Endothelial cell of umbilical vein (primary cell): ENCODE measurements around the gene NCKAP5. TPM values are rescaled to one million over a fixed set of nuclear protein-coding genes. Genes with fewer than 3 reads are reported as not detected.

ENCODE experiments used
- BruUV-seq: library from RNA; stranded (reverse); fragments of 400-500 nt; replicated peaks from 2 replicates; lab custom pipeline; 2021; lab: Mats Ljungman, UMichigan
- CTCF ChIA-PET: fragments of 300-600, 350-600 bp; sonication (Branson Sonifier 250); formaldehyde crosslinking; loops from one replicate; lab custom pipeline; 2021; ENCODE audit warnings: antibody characterized with exemption, inconsistent platforms; lab: Charles Lee
- POLR2A ChIA-PET: fragments of 300-600, 350-600 bp; sonication (Branson Sonifier 250); formaldehyde crosslinking; loops from one replicate; lab custom pipeline; 2021; ENCODE audit warnings: antibody characterized with exemption, inconsistent platforms; lab: Charles Lee
- DNase-seq: peaks from one replicate; pipeline ENCODE4 v3.0.0-alpha.2; 2011; ENCODE audit warnings: low read depth, low spot score
- FAIRE-seq: peaks from 2 replicates; lab custom pipeline; 2011; peaks lifted over from hg19 to GRCh38; lab: Jason Lieb, UNC
- H2AFZ ChIP-seq: 2 replicates; pipeline ENCODE4 v1.6.0; 2012; ENCODE audit warnings: low read depth, low read length, control low read depth, inconsistent platforms
- H3K27ac ChIP-seq: 2 replicates; pipeline ENCODE4 v1.5.1; 2011; ENCODE audit warnings: low read depth, mild to moderate bottlenecking, control low read depth, low read length, moderate library complexity; ENCODE audit not compliant: insufficient read depth
- H3K27me3 ChIP-seq, 2 experiments: 2 replicates each; pipeline versions ENCODE4 v1.6.0 to v1.6.1; 2011; ENCODE audit warnings: low read length in 2 of 2, mixed read lengths in 1 of 2; ENCODE audit not compliant: control insufficient read depth in 2 of 2, insufficient read depth in 2 of 2
- H3K36me3 ChIP-seq, 2 experiments: 2 replicates in 1 of 2; 3 replicates in 1 of 2; pipeline ENCODE4 v1.5.1; 2011; ENCODE audit warnings: low read length in 2 of 2, mild to moderate bottlenecking in 1 of 2, moderate library complexity in 1 of 2; ENCODE audit not compliant: control insufficient read depth in 2 of 2, insufficient read depth in 2 of 2; ENCODE audit errors: extremely low read depth in 1 of 2
- H3K4me1 ChIP-seq: 3 replicates; pipeline ENCODE4 v1.5.1; 2011; ENCODE audit warnings: mild to moderate bottlenecking, low read length; ENCODE audit not compliant: control insufficient read depth, insufficient read depth; ENCODE audit errors: extremely low read depth
- H3K4me2 ChIP-seq: 2 replicates; pipeline ENCODE4 v1.6.1; 2011; ENCODE audit warnings: low read length, control low read depth, mixed read lengths; ENCODE audit not compliant: insufficient read depth
- H3K4me3 ChIP-seq, 3 experiments: fragments of 200-600 bp in 1 of 3; sonication (generic), shearing (Covaris generic) in 1 of 3; replicated peaks in 1 of 3; 2 replicates each; pipeline ENCODE4 v1.5.1; 2011 to 2016; ENCODE audit warnings: control low read depth in 3 of 3, low read length in 3 of 3, mild to moderate bottlenecking in 2 of 3, inconsistent platforms in 1 of 3, low read depth in 1 of 3, moderate library complexity in 1 of 3; ENCODE audit not compliant: insufficient read depth in 1 of 3
- H3K79me2 ChIP-seq: 2 replicates; pipeline ENCODE4 v1.6.0; 2012; ENCODE audit warnings: low read length, inconsistent platforms; ENCODE audit not compliant: control insufficient read depth, insufficient read depth
- H3K9ac ChIP-seq: replicated peaks from 2 replicates; pipeline ENCODE3; 2011; ENCODE audit warnings: low read length, control low read depth; ENCODE audit not compliant: insufficient read depth; ENCODE audit errors: extremely low read depth
- H3K9me1 ChIP-seq: replicated peaks from 3 replicates; pipeline ENCODE4 v1.6.0; 2011; ENCODE audit warnings: mild to moderate bottlenecking, low read length; ENCODE audit not compliant: control insufficient read depth, insufficient read depth; ENCODE audit errors: extremely low read depth
- H3K9me3 ChIP-seq: replicated peaks from 2 replicates; pipeline ENCODE4 v1.5.1; 2012; ENCODE audit warnings: low read length, inconsistent platforms; ENCODE audit not compliant: control insufficient read depth, insufficient read depth
- H4K20me1 ChIP-seq: replicated peaks from 2 replicates; pipeline ENCODE3; 2011; ENCODE audit warnings: mild to moderate bottlenecking, low read length; ENCODE audit not compliant: control insufficient read depth, insufficient read depth; ENCODE audit errors: extremely low read depth
- EZH2 ChIP-seq: IDR thresholded peaks from 2 replicates; pipeline ENCODE4 v1.6.1; 2012; ENCODE audit warnings: borderline replicate concordance, low read depth, mild to moderate bottlenecking, moderate library complexity, low read length, inconsistent platforms; ENCODE audit not compliant: severe bottlenecking
- FOS ChIP-seq: IDR thresholded peaks from 2 replicates; pipeline ENCODE4 v1.6.1; 2011; ENCODE audit warnings: mild to moderate bottlenecking, low read length, moderate library complexity, borderline replicate concordance; ENCODE audit not compliant: insufficient read depth
- GATA2 ChIP-seq: IDR thresholded peaks from 2 replicates; pipeline ENCODE4 v1.7.0; 2011; ENCODE audit warnings: low read depth, mild to moderate bottlenecking, moderate library complexity, mixed read lengths, low read length; ENCODE audit not compliant: insufficient read length, insufficient read depth
- JUN ChIP-seq: IDR thresholded peaks from 2 replicates; pipeline ENCODE4 v1.6.1; 2011; ENCODE audit warnings: borderline replicate concordance, low read depth; ENCODE audit not compliant: insufficient read length, insufficient read depth
- POLR2A ChIP-seq: IDR thresholded peaks from 2 replicates; pipeline ENCODE4 v1.6.1; 2012; ENCODE audit warnings: low read depth, mild to moderate bottlenecking, control low read depth, low read length
- dilution Hi-C: fragments of 300-500 bp; cut with MboI; formaldehyde crosslinking; loops from one replicate; pipeline ENCODE4 v1.15.0; 2019; ENCODE audit warnings: low sequenced_read_pairs; ENCODE audit not compliant: extremely low pct_ligation_motif_present
- intact Hi-C: fragments of 100-400 bp; cut with micrococcal nuclease; formaldehyde crosslinking; loops from one replicate; pipeline ENCODE4 v1.10.0; 2022
- polyA plus RNA-seq, 4 experiments: library from polyadenylated mRNA; depleted of rRNA in 3 of 4; stranded (reverse) in 3 of 4; unstranded in 1 of 4; fragments of >200 nt; gene quantifications; 2 replicates each; pipeline versions ENCODE4 v1.2.1 to v1.2.3, GENCODE V29; 2011 to 2012; ENCODE audit warnings: missing spikeins in 1 of 4
- total RNA-seq: library from RNA; stranded (reverse); gene quantifications from 2 replicates; pipeline ENCODE4 v1.2.3, GENCODE V29; 2021
- TF ChIP-seq, protein P1 (sequence below): IDR thresholded peaks from 2 replicates; pipeline ENCODE4 v1.6.1; 2011; ENCODE audit not compliant: insufficient read depth, insufficient read length

NCKAP5 gene
- total and polyA plus RNA-seq, 2 donors (not counting 3 experiments of a cell fraction or from before 2014, with no cell fraction given) = 0.47 to 3.3 TPM

DNA sequence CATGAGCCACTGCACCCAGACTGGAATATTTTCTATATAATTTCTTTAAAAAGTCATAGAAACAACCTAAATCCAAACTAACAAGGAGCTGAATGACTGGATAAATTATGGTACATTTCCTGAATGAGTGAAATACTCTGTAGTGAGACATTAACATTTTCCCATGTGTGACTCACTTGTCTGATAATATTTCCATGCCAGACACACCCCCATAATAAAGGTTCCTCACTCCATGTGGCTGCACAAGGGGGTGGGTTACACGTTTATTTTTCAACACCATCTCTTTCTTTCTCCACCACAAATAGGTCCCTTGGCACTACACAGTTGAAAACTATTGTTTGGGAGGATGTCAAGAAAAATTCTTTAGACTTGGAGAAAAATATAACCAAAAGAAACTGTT is 632.0 kb downstream of the NCKAP5 start:
- Histone ChIP-seq H3K4me2 (no peak overlapping the region), H3K79me2 (no peaks in the 10 kb centered on the region), H3K9me3 (no peaks in the 10 kb centered on the region), H3K9ac (no peak overlapping the region), H4K20me1 (no peaks in the 10 kb centered on the region), H3K4me1 (no peaks in the 10 kb centered on the region), H3K9me1 (no peaks in the 10 kb centered on the region), H3K4me3 (no peak overlapping the region), H3K27me3 (no peaks in the 10 kb centered on the region), H3K27ac (no peak overlapping the region), H3K36me3 (no peaks in the 10 kb centered on the region), H2AFZ (no peak overlapping the region)
- dilution Hi-C loops = no loop called here
- intact Hi-C loops = no loop called here
- ChIA-PET CTCF (no interaction called here), POLR2A (no interaction called here)
- peak; percentile 28 for DNase-seq
- TF ChIP-seq GATA2 (no peak), POLR2A (no peak), FOS (peak; percentile 38)
- TF ChIP-seq, protein P1, sequence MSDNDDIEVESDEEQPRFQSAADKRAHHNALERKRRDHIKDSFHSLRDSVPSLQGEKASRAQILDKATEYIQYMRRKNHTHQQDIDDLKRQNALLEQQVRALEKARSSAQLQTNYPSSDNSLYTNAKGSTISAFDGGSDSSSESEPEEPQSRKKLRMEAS = no peak
- no TSS peak for BruUV-seq
- no peak for FAIRE-seq

DNA sequence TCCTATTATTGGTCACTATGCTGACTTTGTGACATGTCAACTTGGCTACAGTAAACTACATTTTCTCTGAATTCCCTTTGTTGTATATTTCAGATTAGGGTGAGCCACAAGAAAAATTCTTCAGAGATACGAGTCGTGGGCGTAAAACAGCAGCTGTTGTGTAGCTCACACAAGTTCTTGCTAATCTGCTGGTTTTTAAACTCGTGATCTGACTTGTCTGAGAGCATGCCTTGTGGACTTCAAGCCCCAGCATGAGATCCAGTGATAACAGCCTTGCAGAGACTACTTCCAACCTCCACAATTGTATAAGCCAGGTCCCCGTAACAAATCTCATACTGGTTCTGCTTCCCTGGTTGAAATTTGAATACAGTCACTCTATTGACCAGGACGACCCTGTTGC is 638.5 kb downstream of the NCKAP5 start:
- Histone ChIP-seq H3K27ac (no peak overlapping the region), H3K9me3 (no peaks in the 10 kb centered on the region), H3K36me3 (no peaks in the 10 kb centered on the region), H3K4me3 (no peak overlapping the region), H3K4me1 (no peaks in the 10 kb centered on the region), H3K4me2 (no peak overlapping the region), H3K79me2 (no peaks in the 10 kb centered on the region), H2AFZ (no peak overlapping the region), H3K9me1 (no peaks in the 10 kb centered on the region), H3K27me3 (no peaks in the 10 kb centered on the region), H4K20me1 (no peaks in the 10 kb centered on the region), H3K9ac (no peak overlapping the region)
- POLR2A ChIA-PET = no interaction called here
- no TSS peak for BruUV-seq
- no peak for DNase-seq
- intact Hi-C loops = loop anchor here (10.0 kb wide), 1 partner anchor 1205 kb away; no protein-coding TSS in a partner anchor
- CTCF ChIA-PET = no interaction called here
- no peak for FAIRE-seq
- dilution Hi-C loops = no loop called here
- no peak for TF ChIP-seq EZH2
- TF ChIP-seq, protein P1 = no peak
- no peak for TF ChIP-seq JUN
